Coronary artery (tissue), 2 donors: ENCODE measurements around the gene ADTRP.
A peak's percentile ranks its signal among the peaks of the same experiment; 100 is the strongest.

Experiments used
- DNase-seq: peaks from one replicate; pipeline ENCODE4 v3.0.0-alpha.2; 2017; ENCODE audit warnings: low spot score
- H3K27ac ChIP-seq, 2 donors: fragments of 200-600 bp; sonication (generic); one replicate each; pipeline ENCODE4 v1.5.1; 2016 to 2019
- H3K4me3 ChIP-seq: fragments of 200-600 bp; sonication (generic); 2 replicates; pipeline ENCODE4 v1.5.1; 2016; ENCODE audit warnings: mild to moderate bottlenecking, moderate library complexity
- TF ChIP-seq, protein P1 (sequence below): fragments of 200-600 bp; sonication (generic); IDR thresholded peaks from one replicate; pipeline ENCODE4 v1.5.1; 2019; ENCODE audit warnings: antibody characterized with exemption

The ADTRP gene

GRCh38 chr6:11795403-11795802, 16.8 kb upstream of the ADTRP start:
- peak overlapping the region; percentile 11 to 61 for H3K27ac ChIP-seq
- TF ChIP-seq, protein P1, sequence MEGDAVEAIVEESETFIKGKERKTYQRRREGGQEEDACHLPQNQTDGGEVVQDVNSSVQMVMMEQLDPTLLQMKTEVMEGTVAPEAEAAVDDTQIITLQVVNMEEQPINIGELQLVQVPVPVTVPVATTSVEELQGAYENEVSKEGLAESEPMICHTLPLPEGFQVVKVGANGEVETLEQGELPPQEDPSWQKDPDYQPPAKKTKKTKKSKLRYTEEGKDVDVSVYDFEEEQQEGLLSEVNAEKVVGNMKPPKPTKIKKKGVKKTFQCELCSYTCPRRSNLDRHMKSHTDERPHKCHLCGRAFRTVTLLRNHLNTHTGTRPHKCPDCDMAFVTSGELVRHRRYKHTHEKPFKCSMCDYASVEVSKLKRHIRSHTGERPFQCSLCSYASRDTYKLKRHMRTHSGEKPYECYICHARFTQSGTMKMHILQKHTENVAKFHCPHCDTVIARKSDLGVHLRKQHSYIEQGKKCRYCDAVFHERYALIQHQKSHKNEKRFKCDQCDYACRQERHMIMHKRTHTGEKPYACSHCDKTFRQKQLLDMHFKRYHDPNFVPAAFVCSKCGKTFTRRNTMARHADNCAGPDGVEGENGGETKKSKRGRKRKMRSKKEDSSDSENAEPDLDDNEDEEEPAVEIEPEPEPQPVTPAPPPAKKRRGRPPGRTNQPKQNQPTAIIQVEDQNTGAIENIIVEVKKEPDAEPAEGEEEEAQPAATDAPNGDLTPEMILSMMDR: no peak
- DNase-seq: no peak
- H3K4me3 ChIP-seq: no peak overlapping the region

DNA sequence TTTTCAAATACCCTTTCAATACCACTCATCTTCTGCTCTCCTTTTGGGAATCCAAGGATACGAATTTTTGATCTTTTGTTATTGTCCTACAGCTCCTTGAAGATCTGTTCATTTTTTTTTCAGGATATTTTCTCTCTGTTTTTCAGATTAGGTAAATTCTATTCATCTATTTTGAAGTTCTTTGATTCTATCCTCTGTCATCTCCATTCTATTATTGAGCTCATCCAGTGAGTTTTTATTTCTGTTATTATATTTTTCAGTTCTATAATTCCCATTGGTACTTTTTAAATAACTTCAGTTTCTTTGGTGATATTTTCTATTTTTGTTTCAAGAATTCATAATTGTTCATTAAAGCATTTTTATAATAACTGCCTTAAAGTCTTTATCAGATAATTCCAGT, 14.7 kb upstream of the ADTRP start:
- no peak overlapping the region for H3K4me3 ChIP-seq
- DNase-seq: no peak
- no peak overlapping the region for H3K27ac ChIP-seq
- TF ChIP-seq, protein P1: no peak

DNA sequence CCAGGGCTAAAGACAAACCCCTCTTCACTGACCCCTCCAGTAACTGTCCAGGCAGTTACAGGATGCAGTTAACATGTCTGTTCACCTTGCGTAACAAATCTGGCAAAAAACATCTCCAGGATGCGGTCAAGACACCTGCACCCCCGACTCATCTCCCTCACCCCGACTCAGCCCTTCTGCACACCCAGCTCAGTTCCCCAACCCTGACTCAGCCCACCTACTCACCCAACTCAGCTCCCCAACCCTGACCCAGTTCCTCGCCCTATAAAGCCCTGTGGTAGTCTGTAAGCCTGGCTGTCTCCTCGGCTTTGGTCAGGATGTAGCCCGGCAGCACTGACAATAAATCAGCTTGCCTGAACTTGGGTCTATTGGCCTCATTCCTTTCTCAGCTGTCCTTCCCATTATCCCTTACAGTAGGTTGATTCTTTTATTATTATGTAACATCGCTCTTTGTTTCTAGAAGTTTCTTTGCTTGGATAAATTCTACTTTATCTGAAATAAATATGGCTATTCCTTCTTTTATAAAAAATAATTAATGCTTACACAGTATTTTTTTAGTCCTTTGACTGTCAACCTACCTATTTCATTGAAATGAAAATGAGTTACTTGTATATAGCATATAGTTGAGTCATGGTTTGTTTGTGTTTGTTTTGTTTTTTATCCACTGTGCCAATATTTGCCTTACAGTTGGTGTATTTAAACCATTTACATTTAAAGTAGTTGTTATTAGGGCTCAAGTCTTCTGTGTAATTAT, 12.9 kb upstream of the ADTRP start:
- H3K4me3 ChIP-seq: no peak overlapping the region
- TF ChIP-seq, protein P1: no peak
- DNase-seq: peak; percentile 35
- H3K27ac ChIP-seq: no peak overlapping the region

GRCh38 chr6:11789744-11790143, 11.1 kb upstream of the ADTRP start:
- TF ChIP-seq, protein P1: no peak
- Histone ChIP-seq H3K27ac (no peak overlapping the region), H3K4me3 (no peak overlapping the region)
- no peak for DNase-seq

- peak; percentile 19 for DNase-seq
- Histone ChIP-seq H3K4me3 (no peak overlapping the region), H3K27ac (no peak overlapping the region)
- TF ChIP-seq, protein P1: no peak
Observed at GRCh38 chr6:11788043-11788442, 9.4 kb upstream of the ADTRP start.

- DNase-seq: peak; percentile 53
- Histone ChIP-seq H3K4me3 (no peak overlapping the region), H3K27ac (no peak overlapping the region)
- TF ChIP-seq, protein P1: no peak
Observed at GRCh38 chr6:11785774-11786579, 7.4 kb upstream of the ADTRP start.
